ENCODE results near the gene DNAAF1. TPM values are rescaled to one million over a fixed set of nuclear protein-coding genes. Genes with fewer than 3 reads are reported as not detected.

The DNAAF1 gene
- total and polyA plus RNA-seq, 2 of the 4 experiments (the other 2 are of a cell fraction), result 0.05 TPM; not detected in 1

- no peak overlapping the region for H4K8ac ChIP-seq (ENCODE audit: low read depth in 2 of 2, low read length in 2 of 2)
- no peak overlapping the region for H4K5ac ChIP-seq (ENCODE audit: low read depth, low read length)
- in situ Hi-C loops (cut with MboI; ENCODE audit: low sequenced_read_pairs), result no loop called here
- H2BK20ac ChIP-seq (ENCODE audit: low read depth, low read length), result no peak overlapping the region
- dilution Hi-C loops (cut with HindIII; ENCODE audit: low sequenced_read_pairs, unreplicated experiment), result no loop called here
- H3K36me3 ChIP-seq (ENCODE audit: control insufficient read depth, insufficient read depth, low read length), result peaks cover 6% of the 10 kb centered on the region
- intact Hi-C loops (cut with micrococcal nuclease), result loop anchor here (5.0 to 10.0 kb wide), 2 partner anchors 58 to 365 kb away; no protein-coding TSS in a partner anchor
- ATAC-seq (ENCODE audit: low read depth), result no peak
- H2AFZ ChIP-seq (replicated peaks; ENCODE audit: low read length, poor library complexity), result no peak overlapping the region
- H2BK120ac ChIP-seq (ENCODE audit: low read depth, low read length), result no peak overlapping the region
- no peak overlapping the region for H2AK9ac ChIP-seq (replicated peaks; ENCODE audit: low read depth, low read length, poor library complexity)
- no peak for DNase-seq
- no peak overlapping the region for H2BK5ac ChIP-seq (ENCODE audit: low read depth, low read length, poor library complexity, severe bottlenecking)
- no peak overlapping the region for H3K18ac ChIP-seq (ENCODE audit: low read depth, low read length)
- H3K14ac ChIP-seq (replicated peaks; ENCODE audit: low read depth, low read length), result no peak overlapping the region
- no peak overlapping the region for H3K23ac ChIP-seq (ENCODE audit: low read depth, low read length)
- H2AK5ac ChIP-seq (ENCODE audit: low read depth, low read length), result no peak overlapping the region
- H3K9me3 ChIP-seq (ENCODE audit: control insufficient read depth, insufficient read depth, low read length), result no peaks in the 10 kb centered on the region
- 100% methylated on average over 11 of the region's 13 CpGs; no CpG with 5 or more reads in 1 of the 2 experiments for WGBS, 2 experiments (ENCODE audit: extremely low coverage in 2 of 2, insufficient read length in 1 of 2)
- H2BK15ac ChIP-seq (ENCODE audit: low read depth, low read length), result no peak overlapping the region
- ChIA-PET POLR2A (ENCODE audit: unreplicated experiment) (no interaction called here), CTCF (no interaction called here)
- no peaks in the 10 kb centered on the region for H3K4me1 ChIP-seq (ENCODE audit: control insufficient read depth, insufficient read depth, low read length)
- H3K4me3 ChIP-seq (ENCODE audit: insufficient read depth, low read depth, low read length), result no peak overlapping the region
- H3K79me1 ChIP-seq (ENCODE audit: low read depth in 1 of 2, low read length in 2 of 2), result peaks cover 5 to 22% of the 10 kb centered on the region in 2 experiments; a peak in 3 of 4 replicates
- no TSS peak for BruUV-seq (replicated peaks)
- no peaks in the 10 kb centered on the region for H3K27me3 ChIP-seq (ENCODE audit: control insufficient read depth, insufficient read depth, low read length)
- no peak overlapping the region for H3K4me2 ChIP-seq (ENCODE audit: low read depth, low read length)
- no peak overlapping the region for H3K4ac ChIP-seq (ENCODE audit: low read depth, low read length)
- no peaks in the 10 kb centered on the region; the same call in 1 of the 2 replicates for H3K9me1 ChIP-seq (ENCODE audit: insufficient read depth, low read length)
- H4K20me1 ChIP-seq (ENCODE audit: insufficient read depth, low read length), result no peaks in the 10 kb centered on the region
- no peak overlapping the region for H3K9ac ChIP-seq (ENCODE audit: low read depth, low read length)
- no peak overlapping the region for H3K27ac ChIP-seq (ENCODE audit: insufficient read depth, low read length)
- TF ChIP-seq MAFK (IDR thresholded peaks at IDR 0.05; ENCODE audit: low read depth, low read length), result no peak
- TF ChIP-seq RCOR1 (IDR thresholded peaks at IDR 0.05; ENCODE audit: insufficient replicate concordance, low read length), result no peak
- no peak for TF ChIP-seq ELK1 (IDR thresholded peaks at IDR 0.05; ENCODE audit: borderline replicate concordance, low read depth, low read length)
- TF ChIP-seq RFX5 (IDR thresholded peaks at IDR 0.05; ENCODE audit: low read depth, low read length), result no peak
- no peak for TF ChIP-seq SMC3 (IDR thresholded peaks at IDR 0.05; ENCODE audit: low read depth, low read length)
- TF ChIP-seq CHD1 (IDR thresholded peaks at IDR 0.05; ENCODE audit: low read depth, low read length), result no peak
- H3K56ac ChIP-seq (ENCODE audit: extremely low read depth, insufficient read depth, low read length), result no peak overlapping the region
- H4K91ac ChIP-seq (ENCODE audit: insufficient read depth, low read depth, low read length), result no peak overlapping the region
Measured at GRCh38 chr16:84119368-84119767, 25.7 kb upstream of the DNAAF1 start.
